Left kidney (tissue), 8 donors: ENCODE data around the gene TYW1B. TPM values are rescaled to one million over a fixed set of nuclear protein-coding genes. Genes with fewer than 3 reads are reported as not detected.
"Not testable (repeated sequence)": the region's sequence is repeated elsewhere in the genome, so short reads cannot be mapped to it uniquely, and the experiment has no call there.

ENCODE experiments used
- DNase-seq: peaks from one replicate; pipeline ENCODE4 v3.0.0-alpha.2; 2013
- long read RNA-seq, 8 donors: transcript quantifications; one replicate each; lab custom pipeline, GENCODE V29; 2026
- polyA plus RNA-seq: library from polyadenylated mRNA; unstranded; fragments of 120-200 nt; gene quantifications from one replicate; pipeline ENCODE4 v1.2.1, GENCODE V29; 2013; ENCODE audit not compliant: insufficient read length

TYW1B gene
- 8.6 TPM for polyA plus RNA-seq
- long read RNA-seq, donor 1, result 0 reads
- long read RNA-seq, donor 2, partial matches to known transcripts, result 7 of 24 reads
- long read RNA-seq, donor 2, other reads (novel, unspliced or antisense), result 17 of 24 reads
- long read RNA-seq, donor 3, partial matches to known transcripts, result 0 of 1 reads
- long read RNA-seq, donor 3, other reads (novel, unspliced or antisense), result 0 of 1 reads
- long read RNA-seq, donor 4, result 0 reads
- long read RNA-seq, donor 5, partial matches to known transcripts, result 0 of 1 reads
- long read RNA-seq, donor 5, other reads (novel, unspliced or antisense), result 0 of 1 reads
- long read RNA-seq, donor 6, partial matches to known transcripts, result 0 of 1 reads
- long read RNA-seq, donor 6, other reads (novel, unspliced or antisense), result 0 of 1 reads
- long read RNA-seq, donor 7, partial matches to known transcripts, result 0 of 2 reads
- long read RNA-seq, donor 7, other reads (novel, unspliced or antisense), result 0 of 2 reads
- long read RNA-seq, donor 8, result 0 reads

GRCh38 chr7:72827839-72828591 lies at the start of gene TYW1B:
TSS of gene TYW1B (minus strand) at chr7:72828200. CDS start at chr7:72828075, 125 bp downstream.
- peak; percentile 97 for DNase-seq

GRCh38 chr7:72867591-72867990 lies 39.6 kb upstream of the TYW1B start:
- DNase-seq, result peak; percentile 4

GRCh38 chr7:72858846-72859400 lies 30.9 kb upstream of the TYW1B start:
- DNase-seq, result not testable (repeated sequence)

- not testable (repeated sequence) for DNase-seq
These were observed 29.9 kb upstream of the TYW1B start for GRCh38 chr7:72857925-72858324.

- DNase-seq, result not testable (repeated sequence)
These were observed 27.3 kb upstream of the TYW1B start for GRCh38 chr7:72855261-72855660.

- DNase-seq, result not testable (repeated sequence)
These were observed 24.9 kb upstream of the TYW1B start for GRCh38 chr7:72852937-72853336.

GRCh38 chr7:72850746-72851145 lies 22.7 kb upstream of the TYW1B start:
- DNase-seq, result not testable (repeated sequence)

- DNase-seq, result not testable (repeated sequence)
These were observed 16.1 kb upstream of the TYW1B start for GRCh38 chr7:72844146-72844545.

- not testable (repeated sequence) for DNase-seq
These were observed 15.2 kb upstream of the TYW1B start for GRCh38 chr7:72843166-72843565.

- not testable (repeated sequence) for DNase-seq
These were observed 13.0 kb upstream of the TYW1B start for GRCh38 chr7:72840966-72841511.

GRCh38 chr7:72838315-72838714 lies 10.3 kb upstream of the TYW1B start:
- not testable (repeated sequence) for DNase-seq

GRCh38 chr7:72837291-72837690 lies 9.3 kb upstream of the TYW1B start:
- DNase-seq, result not testable (repeated sequence)

- not testable (repeated sequence) for DNase-seq
These were observed 2.6 kb upstream of the TYW1B start for GRCh38 chr7:72830567-72830966.

- DNase-seq, result peak; percentile 46
These were observed 1.8 kb upstream of the TYW1B start for GRCh38 chr7:72829687-72830354.

- DNase-seq, result peak; percentile 98
These were observed 1.3 kb upstream of the TYW1B start for GRCh38 chr7:72829291-72829686.

- not testable (repeated sequence) for DNase-seq
These were observed 4.0 kb downstream of the TYW1B start for GRCh38 chr7:72823765-72824732.

- not testable (repeated sequence) for DNase-seq
These were observed 5.5 kb downstream of the TYW1B start for GRCh38 chr7:72822497-72822896.

- DNase-seq, result not testable (repeated sequence)
These were observed 9.2 kb downstream of the TYW1B start for GRCh38 chr7:72818663-72819361.

- not testable (repeated sequence) for DNase-seq
These were observed 10.3 kb downstream of the TYW1B start for GRCh38 chr7:72817661-72818060.
